AG04449 (cell line): Measurements from ENCODE around the gene UBTD1.

ENCODE experiments used
- CTCF ChIA-PET: fragments of 350-600 bp; formaldehyde crosslinking; extraction: SDS; loops from one replicate; lab custom pipeline; 2021; ENCODE audit warnings: antibody characterized with exemption; lab: Yijun Ruan, JAX
- POLR2A ChIA-PET: fragments of 400-600, 350-600 bp; formaldehyde crosslinking; extraction: SDS; loops from one replicate; lab custom pipeline; 2020; ENCODE audit warnings: antibody characterized with exemption, inconsistent platforms; lab: Yijun Ruan, JAX
- DNase-seq: peaks from one replicate; pipeline ENCODE4 v3.0.0-alpha.2; 2010; ENCODE audit warnings: low read depth, low spot score
- H3K4me3 ChIP-seq: 2 replicates; pipeline ENCODE4 v1.5.1; 2011; ENCODE audit warnings: low read depth, mild to moderate bottlenecking, control low read depth, low read length
- CTCF ChIP-seq: IDR thresholded peaks from one replicate; pipeline ENCODE4 v1.5.1; 2011; ENCODE audit warnings: mild to moderate bottlenecking, moderate library complexity, low read length, control low read depth, inconsistent platforms; ENCODE audit not compliant: insufficient read depth; ENCODE audit errors: missing control alignments

UBTD1 gene

GRCh38 chr10:97590082-97590747 lies 91.5 kb downstream of the UBTD1 start:
- no peak overlapping the region for H3K4me3 ChIP-seq
- no peak for DNase-seq
- CTCF ChIA-PET, result interaction anchor here (0.6 to 5.7 kb wide), 6 partner anchors 15 to 37 kb away, joined by 3 to 32 read pairs (median 4); partner anchors contain the start of gene ANKRD2
- POLR2A ChIA-PET, result no interaction called here
- TF ChIP-seq CTCF, result no peak

- ChIA-PET POLR2A (no interaction called here), CTCF (interaction anchor here (0.6 to 5.7 kb wide), 7 partner anchors 15 to 126 kb away, joined by 3 to 32 read pairs (median 4); partner anchors contain the start of gene ANKRD2)
- DNase-seq, result no peak
- TF ChIP-seq CTCF, result no peak
- H3K4me3 ChIP-seq, result no peak overlapping the region
These were observed 92.2 kb downstream of the UBTD1 start for GRCh38 chr10:97590748-97591495.

- H3K4me3 ChIP-seq, result no peak overlapping the region
- CTCF ChIA-PET, result interaction anchor here (1.8 to 5.7 kb wide), 3 partner anchors 14 to 22 kb away, joined by 4 to 32 read pairs (median 7); partner anchors contain the start of gene ANKRD2
- no peak for DNase-seq
- POLR2A ChIA-PET, result no interaction called here
- no peak for TF ChIP-seq CTCF
These were observed 94.7 kb downstream of the UBTD1 start for GRCh38 chr10:97593421-97593820.

- CTCF ChIA-PET, result interaction anchor here (0.8 to 4.3 kb wide), 9 partner anchors 9 to 190 kb away, joined by 3 to 35 read pairs (median 4); partner anchors contain the start of genes ANKRD2 and HOGA1
- no peak overlapping the region for H3K4me3 ChIP-seq
- peak; percentile 53 for DNase-seq
- POLR2A ChIA-PET, result interaction anchor here (0.6 kb wide), 3 partner anchors 10 to 117 kb away, joined by 3 read pairs; no protein-coding TSS in a partner anchor
- TF ChIP-seq CTCF, result no peak
These were observed 97.7 kb downstream of the UBTD1 start for GRCh38 chr10:97596101-97597082.

GRCh38 chr10:97597778-97598177 lies 99.1 kb downstream of the UBTD1 start:
- no peak for TF ChIP-seq CTCF
- DNase-seq, result no peak
- H3K4me3 ChIP-seq, result no peak overlapping the region
- CTCF ChIA-PET, result interaction anchor here (0.7 to 4.3 kb wide), 5 partner anchors 14 to 104 kb away, joined by 3 to 35 read pairs (median 3); partner anchors contain the start of gene ANKRD2
- POLR2A ChIA-PET, result no interaction called here
